PFSK-1 (cell line): Measurements from ENCODE around the gene PDE6H.

Experiments used
- POLR2AphosphoS5 ChIP-seq: IDR thresholded peaks from 2 replicates; pipeline ENCODE4 v1.6.1; 2012; ENCODE audit warnings: low read depth, mild to moderate bottlenecking, control low read depth, low read length, moderate library complexity
- REST ChIP-seq, 2 experiments: IDR thresholded peaks; 2 replicates each; pipeline versions ENCODE4 v1.6.1 to v1.8.0; 2011 to 2012; ENCODE audit warnings: low read depth in 2 of 2, low read length in 2 of 2, control low read depth in 1 of 2, inconsistent platforms in 1 of 2, mild to moderate bottlenecking in 1 of 2, moderate library complexity in 1 of 2; ENCODE audit not compliant: insufficient read depth in 1 of 2
- SIN3A ChIP-seq: IDR thresholded peaks from 2 replicates; pipeline ENCODE4 v1.6.1; 2012; ENCODE audit warnings: mild to moderate bottlenecking, low read length, moderate library complexity, borderline replicate concordance; ENCODE audit not compliant: insufficient read depth

GRCh38 chr12:14981049-14981448 is 8.2 kb downstream of the PDE6H start:
- TF ChIP-seq SIN3A (no peak), POLR2AphosphoS5 (no peak), REST (IDR thresholded peaks at IDR 0.05; ENCODE audit: insufficient read depth in 1 of 2, low read depth in 2 of 2, low read length in 2 of 2) (no peak)
